Measurements from ENCODE around the gene ASTN1.

ASTN1 gene

GRCh38 chr1:176888471-176889032 lies 276.0 kb downstream of the ASTN1 start:
- H3K27me3 ChIP-seq (ENCODE audit: control insufficient read depth in 2 of 2, insufficient read depth in 2 of 2, low read length in 2 of 2): no peaks in the 10 kb centered on the region
- no peaks in the 10 kb centered on the region for H3K36me3 ChIP-seq (ENCODE audit: control insufficient read depth in 2 of 2, insufficient read depth in 2 of 2, low read length in 2 of 2)
- no peak overlapping the region for H3K9ac ChIP-seq (ENCODE audit: low read depth in 1 of 2, low read length in 2 of 2)
- H3K4me3 ChIP-seq (ENCODE audit: low read length in 2 of 2): no peak overlapping the region
- no peaks in the 10 kb centered on the region for H3K9me3 ChIP-seq (ENCODE audit: control insufficient read depth in 2 of 2, low read length in 2 of 2)
- no peak overlapping the region for H3K27ac ChIP-seq (ENCODE audit: low read depth in 2 of 2, low read length in 2 of 2)
- no peaks in the 10 kb centered on the region for H3K4me1 ChIP-seq (ENCODE audit: control insufficient read depth in 2 of 2, insufficient read depth in 2 of 2, low read length in 2 of 2)

GRCh38 chr1:176885751-176886150 lies 278.8 kb downstream of the ASTN1 start:
- Histone ChIP-seq H3K27me3 (ENCODE audit: control insufficient read depth in 2 of 2, insufficient read depth in 2 of 2, low read length in 2 of 2) (no peaks in the 10 kb centered on the region), H3K9ac (ENCODE audit: low read depth in 1 of 2, low read length in 2 of 2) (no peak overlapping the region), H3K4me1 (ENCODE audit: control insufficient read depth in 2 of 2, insufficient read depth in 2 of 2, low read length in 2 of 2) (no peaks in the 10 kb centered on the region), H3K36me3 (ENCODE audit: control insufficient read depth in 2 of 2, insufficient read depth in 2 of 2, low read length in 2 of 2) (no peaks in the 10 kb centered on the region), H3K9me3 (ENCODE audit: control insufficient read depth in 2 of 2, low read length in 2 of 2) (no peaks in the 10 kb centered on the region), H3K27ac (ENCODE audit: low read depth in 2 of 2, low read length in 2 of 2) (no peak overlapping the region), H3K4me3 (ENCODE audit: low read length in 2 of 2) (no peak overlapping the region)

GRCh38 chr1:176885341-176885740 lies 279.2 kb downstream of the ASTN1 start:
- H3K9ac ChIP-seq (ENCODE audit: low read depth in 1 of 2, low read length in 2 of 2): no peak overlapping the region
- H3K4me3 ChIP-seq (ENCODE audit: low read length in 2 of 2): no peak overlapping the region
- H3K9me3 ChIP-seq (ENCODE audit: control insufficient read depth in 2 of 2, low read length in 2 of 2): no peaks in the 10 kb centered on the region
- no peaks in the 10 kb centered on the region for H3K36me3 ChIP-seq (ENCODE audit: control insufficient read depth in 2 of 2, insufficient read depth in 2 of 2, low read length in 2 of 2)
- H3K27ac ChIP-seq (ENCODE audit: low read depth in 2 of 2, low read length in 2 of 2): no peak overlapping the region
- no peaks in the 10 kb centered on the region for H3K27me3 ChIP-seq (ENCODE audit: control insufficient read depth in 2 of 2, insufficient read depth in 2 of 2, low read length in 2 of 2)
- H3K4me1 ChIP-seq (ENCODE audit: control insufficient read depth in 2 of 2, insufficient read depth in 2 of 2, low read length in 2 of 2): no peaks in the 10 kb centered on the region

GRCh38 chr1:176884911-176885310 lies 279.6 kb downstream of the ASTN1 start:
- Histone ChIP-seq H3K4me1 (ENCODE audit: control insufficient read depth in 2 of 2, insufficient read depth in 2 of 2, low read length in 2 of 2) (no peaks in the 10 kb centered on the region), H3K27ac (ENCODE audit: low read depth in 2 of 2, low read length in 2 of 2) (no peak overlapping the region), H3K4me3 (ENCODE audit: low read length in 2 of 2) (no peak overlapping the region), H3K9me3 (ENCODE audit: control insufficient read depth in 2 of 2, low read length in 2 of 2) (no peaks in the 10 kb centered on the region), H3K27me3 (ENCODE audit: control insufficient read depth in 2 of 2, insufficient read depth in 2 of 2, low read length in 2 of 2) (no peaks in the 10 kb centered on the region), H3K36me3 (ENCODE audit: control insufficient read depth in 2 of 2, insufficient read depth in 2 of 2, low read length in 2 of 2) (no peaks in the 10 kb centered on the region), H3K9ac (ENCODE audit: low read depth in 1 of 2, low read length in 2 of 2) (no peak overlapping the region)

GRCh38 chr1:176884286-176884685 lies 280.2 kb downstream of the ASTN1 start:
- Histone ChIP-seq H3K27ac (ENCODE audit: low read depth in 2 of 2, low read length in 2 of 2) (no peak overlapping the region), H3K27me3 (ENCODE audit: control insufficient read depth in 2 of 2, insufficient read depth in 2 of 2, low read length in 2 of 2) (no peaks in the 10 kb centered on the region), H3K9ac (ENCODE audit: low read depth in 1 of 2, low read length in 2 of 2) (no peak overlapping the region), H3K9me3 (ENCODE audit: control insufficient read depth in 2 of 2, low read length in 2 of 2) (no peaks in the 10 kb centered on the region), H3K36me3 (ENCODE audit: control insufficient read depth in 2 of 2, insufficient read depth in 2 of 2, low read length in 2 of 2) (no peaks in the 10 kb centered on the region), H3K4me3 (ENCODE audit: low read length in 2 of 2) (no peak overlapping the region), H3K4me1 (ENCODE audit: control insufficient read depth in 2 of 2, insufficient read depth in 2 of 2, low read length in 2 of 2) (no peaks in the 10 kb centered on the region)

- H3K9ac ChIP-seq (ENCODE audit: low read depth in 1 of 2, low read length in 2 of 2): no peak overlapping the region
- no peak overlapping the region for H3K4me3 ChIP-seq (ENCODE audit: low read length in 2 of 2)
- no peaks in the 10 kb centered on the region for H3K27me3 ChIP-seq (ENCODE audit: control insufficient read depth in 2 of 2, insufficient read depth in 2 of 2, low read length in 2 of 2)
- H3K4me1 ChIP-seq (ENCODE audit: control insufficient read depth in 2 of 2, insufficient read depth in 2 of 2, low read length in 2 of 2): no peaks in the 10 kb centered on the region
- H3K9me3 ChIP-seq (ENCODE audit: control insufficient read depth in 2 of 2, low read length in 2 of 2): no peaks in the 10 kb centered on the region
- H3K27ac ChIP-seq (ENCODE audit: low read depth in 2 of 2, low read length in 2 of 2): no peak overlapping the region
- no peaks in the 10 kb centered on the region for H3K36me3 ChIP-seq (ENCODE audit: control insufficient read depth in 2 of 2, insufficient read depth in 2 of 2, low read length in 2 of 2)
These were observed 283.4 kb downstream of the ASTN1 start for GRCh38 chr1:176880955-176881595.

GRCh38 chr1:176879784-176880620 lies 284.5 kb downstream of the ASTN1 start:
- Histone ChIP-seq H3K9me3 (ENCODE audit: control insufficient read depth in 2 of 2, low read length in 2 of 2) (no peaks in the 10 kb centered on the region), H3K36me3 (ENCODE audit: control insufficient read depth in 2 of 2, insufficient read depth in 2 of 2, low read length in 2 of 2) (no peaks in the 10 kb centered on the region), H3K4me1 (ENCODE audit: control insufficient read depth in 2 of 2, insufficient read depth in 2 of 2, low read length in 2 of 2) (no peaks in the 10 kb centered on the region), H3K4me3 (ENCODE audit: low read length in 2 of 2) (no peak overlapping the region), H3K27me3 (ENCODE audit: control insufficient read depth in 2 of 2, insufficient read depth in 2 of 2, low read length in 2 of 2) (no peaks in the 10 kb centered on the region), H3K9ac (ENCODE audit: low read depth in 1 of 2, low read length in 2 of 2) (no peak overlapping the region), H3K27ac (ENCODE audit: low read depth in 2 of 2, low read length in 2 of 2) (no peak overlapping the region)

GRCh38 chr1:176878750-176879536 lies 285.6 kb downstream of the ASTN1 start:
- no peaks in the 10 kb centered on the region for H3K9me3 ChIP-seq (ENCODE audit: control insufficient read depth in 2 of 2, low read length in 2 of 2)
- no peak overlapping the region for H3K9ac ChIP-seq (ENCODE audit: low read depth in 1 of 2, low read length in 2 of 2)
- H3K36me3 ChIP-seq (ENCODE audit: control insufficient read depth in 2 of 2, insufficient read depth in 2 of 2, low read length in 2 of 2): no peaks in the 10 kb centered on the region
- H3K4me3 ChIP-seq (ENCODE audit: low read length in 2 of 2): no peak overlapping the region
- no peaks in the 10 kb centered on the region for H3K4me1 ChIP-seq (ENCODE audit: control insufficient read depth in 2 of 2, insufficient read depth in 2 of 2, low read length in 2 of 2)
- H3K27me3 ChIP-seq (ENCODE audit: control insufficient read depth in 2 of 2, insufficient read depth in 2 of 2, low read length in 2 of 2): no peaks in the 10 kb centered on the region
- no peak overlapping the region for H3K27ac ChIP-seq (ENCODE audit: low read depth in 2 of 2, low read length in 2 of 2)

- no peak overlapping the region for H3K4me3 ChIP-seq (ENCODE audit: low read length in 2 of 2)
- H3K27me3 ChIP-seq (ENCODE audit: control insufficient read depth in 2 of 2, insufficient read depth in 2 of 2, low read length in 2 of 2): no peaks in the 10 kb centered on the region
- H3K4me1 ChIP-seq (ENCODE audit: control insufficient read depth in 2 of 2, insufficient read depth in 2 of 2, low read length in 2 of 2): no peaks in the 10 kb centered on the region
- no peaks in the 10 kb centered on the region for H3K36me3 ChIP-seq (ENCODE audit: control insufficient read depth in 2 of 2, insufficient read depth in 2 of 2, low read length in 2 of 2)
- H3K9me3 ChIP-seq (ENCODE audit: control insufficient read depth in 2 of 2, low read length in 2 of 2): no peaks in the 10 kb centered on the region
- H3K27ac ChIP-seq (ENCODE audit: low read depth in 2 of 2, low read length in 2 of 2): no peak overlapping the region
- no peak overlapping the region for H3K9ac ChIP-seq (ENCODE audit: low read depth in 1 of 2, low read length in 2 of 2)
These were observed 287.0 kb downstream of the ASTN1 start for GRCh38 chr1:176877557-176877956.

Data from mucosa of rectum (tissue), 2 donors.